Activated CD4-positive, CD25-positive, alpha-beta regulatory T cell treated with anti-CD3 and anti-CD28 coated beads, Interleukin-2, amount 50 U/mL, for 72 hours (primary cell): ENCODE measurements around the gene ANXA6.

Experiments
- DNase-seq: peaks from one replicate; pipeline ENCODE4 v3.0.0; 2021

ANXA6 gene

GRCh38 chr5:151097820-151098767 is 59.5 kb downstream of the ANXA6 start:
- no peak for DNase-seq

GRCh38 chr5:151097061-151097460 is 60.5 kb downstream of the ANXA6 start:
- DNase-seq: no peak

GRCh38 chr5:151096001-151096373 is 61.6 kb downstream of the ANXA6 start:
- no peak for DNase-seq

GRCh38 chr5:151095341-151096000 is 62.1 kb downstream of the ANXA6 start:
- no peak for DNase-seq

GRCh38 chr5:151094852-151095245 is 62.7 kb downstream of the ANXA6 start:
- DNase-seq: no peak

- peak; percentile 67 for DNase-seq
Observed at GRCh38 chr5:151094030-151094851, 63.3 kb downstream of the ANXA6 start.

- no peak for DNase-seq
Observed at GRCh38 chr5:151093476-151093889, 64.1 kb downstream of the ANXA6 start.

- no peak for DNase-seq
Observed at GRCh38 chr5:151092762-151093161, 64.8 kb downstream of the ANXA6 start.

- DNase-seq: no peak
Observed at GRCh38 chr5:151089726-151090125, 67.9 kb downstream of the ANXA6 start.

- no peak for DNase-seq
Observed at GRCh38 chr5:151088986-151089385, 68.6 kb downstream of the ANXA6 start.

- DNase-seq: no peak
Observed at GRCh38 chr5:151087486-151087885, 70.1 kb downstream of the ANXA6 start.

GRCh38 chr5:151086905-151087360 is 70.6 kb downstream of the ANXA6 start:
- peak; percentile 68 for DNase-seq

GRCh38 chr5:151086192-151086869 is 71.2 kb downstream of the ANXA6 start:
- DNase-seq: no peak

- DNase-seq: no peak
Observed at GRCh38 chr5:151085517-151086041, 72.0 kb downstream of the ANXA6 start.

- DNase-seq: no peak
Observed at GRCh38 chr5:151084363-151084762, 73.2 kb downstream of the ANXA6 start.

- peak; percentile 59 for DNase-seq
Observed at GRCh38 chr5:151083081-151083676, 74.4 kb downstream of the ANXA6 start.

- DNase-seq: no peak
Observed at GRCh38 chr5:151082282-151082902, 75.2 kb downstream of the ANXA6 start.

GRCh38 chr5:151081431-151082281 is 75.9 kb downstream of the ANXA6 start:
- no peak for DNase-seq

GRCh38 chr5:151080613-151081430 is 76.8 kb downstream of the ANXA6 start, which contains the start of gene TNIP1:
Gene TNIP1 (minus strand): TSS chr5:151081034. CDS start chr5:151065095, 15,939 bp downstream.
- DNase-seq: peak; percentile 98
